ENCODE results near the gene ITGAL. TPM values are rescaled to one million over a fixed set of nuclear protein-coding genes. Genes with fewer than 3 reads are reported as not detected.
A peak's percentile ranks its signal among the peaks of the same experiment; 100 is the strongest.

Gene ITGAL
- total RNA-seq, 1 donor from 2014 or later: 0.04 TPM

DNA sequence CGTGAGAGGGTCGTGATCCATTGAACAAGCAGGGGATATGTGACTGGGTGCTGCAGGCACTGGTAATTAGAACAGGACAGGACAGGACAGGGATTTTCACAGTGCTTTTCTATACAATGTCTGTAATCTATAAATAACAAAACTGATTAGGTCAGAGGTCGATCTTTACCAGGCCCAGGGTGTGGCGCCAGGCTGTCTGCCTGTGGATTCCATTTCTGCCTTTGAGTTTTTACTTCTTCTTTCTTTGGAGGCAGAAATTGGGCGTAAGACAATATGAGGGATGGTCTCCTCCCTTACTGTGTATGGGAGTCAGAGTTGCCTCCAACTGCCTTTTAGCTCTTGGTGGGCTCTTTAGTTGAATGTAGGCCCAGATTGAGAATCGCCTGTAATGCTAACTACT, 87.1 kb downstream of the ITGAL start:
- Histone ChIP-seq H3K4me3 (ENCODE audit: low read depth, low read length) (no peak overlapping the region), H3K36me3 (ENCODE audit: control insufficient read depth, insufficient read depth, low read length) (peaks cover 1% of the 10 kb centered on the region), H3K27me3 (ENCODE audit: control insufficient read depth, insufficient read depth, low read length) (no peaks in the 10 kb centered on the region)
- DNase-seq (ENCODE audit: low read depth): no peak
- TF ChIP-seq, protein P1, sequence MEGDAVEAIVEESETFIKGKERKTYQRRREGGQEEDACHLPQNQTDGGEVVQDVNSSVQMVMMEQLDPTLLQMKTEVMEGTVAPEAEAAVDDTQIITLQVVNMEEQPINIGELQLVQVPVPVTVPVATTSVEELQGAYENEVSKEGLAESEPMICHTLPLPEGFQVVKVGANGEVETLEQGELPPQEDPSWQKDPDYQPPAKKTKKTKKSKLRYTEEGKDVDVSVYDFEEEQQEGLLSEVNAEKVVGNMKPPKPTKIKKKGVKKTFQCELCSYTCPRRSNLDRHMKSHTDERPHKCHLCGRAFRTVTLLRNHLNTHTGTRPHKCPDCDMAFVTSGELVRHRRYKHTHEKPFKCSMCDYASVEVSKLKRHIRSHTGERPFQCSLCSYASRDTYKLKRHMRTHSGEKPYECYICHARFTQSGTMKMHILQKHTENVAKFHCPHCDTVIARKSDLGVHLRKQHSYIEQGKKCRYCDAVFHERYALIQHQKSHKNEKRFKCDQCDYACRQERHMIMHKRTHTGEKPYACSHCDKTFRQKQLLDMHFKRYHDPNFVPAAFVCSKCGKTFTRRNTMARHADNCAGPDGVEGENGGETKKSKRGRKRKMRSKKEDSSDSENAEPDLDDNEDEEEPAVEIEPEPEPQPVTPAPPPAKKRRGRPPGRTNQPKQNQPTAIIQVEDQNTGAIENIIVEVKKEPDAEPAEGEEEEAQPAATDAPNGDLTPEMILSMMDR (IDR thresholded peaks at IDR 0.05; ENCODE audit: insufficient read depth, low read length, poor library complexity, severe bottlenecking): no peak

DNA sequence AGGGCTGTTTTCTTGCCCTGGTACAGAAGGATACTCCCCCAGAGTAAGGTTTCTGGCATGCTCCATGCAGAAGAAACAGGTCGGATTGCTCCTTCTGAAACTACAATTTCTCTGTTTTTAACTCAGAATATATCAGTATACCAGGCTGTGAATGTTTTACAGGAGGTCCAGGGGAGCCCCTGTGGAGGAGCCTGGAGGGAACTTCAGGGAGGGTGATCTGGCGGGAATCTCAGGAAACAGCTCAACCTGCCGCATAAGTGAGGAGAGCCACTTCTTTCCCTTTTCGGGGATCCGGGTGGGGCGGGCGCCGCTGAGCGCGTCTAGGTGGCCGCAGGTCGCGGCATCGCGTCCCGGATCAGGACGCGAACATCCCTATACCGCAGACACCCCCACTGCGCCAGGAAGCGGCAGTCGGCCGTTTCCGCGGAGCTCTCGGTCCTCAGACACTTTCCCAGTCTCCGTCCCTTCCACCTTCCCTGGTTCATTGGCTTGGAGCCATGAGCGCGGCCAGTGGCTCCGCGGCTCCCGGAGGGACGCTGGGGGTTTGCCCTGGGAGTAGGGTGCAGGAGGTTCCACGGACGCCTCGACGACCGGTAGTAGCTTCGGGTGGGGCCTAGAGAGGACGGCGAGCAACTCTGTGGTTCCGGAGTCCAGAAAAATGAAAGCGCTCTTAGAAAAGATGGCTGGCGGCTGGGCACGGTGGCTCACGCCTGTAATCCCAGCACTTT, 88.7 kb downstream of the ITGAL start:
- Histone ChIP-seq H3K27me3 (ENCODE audit: control insufficient read depth, insufficient read depth, low read length) (no peaks in the 10 kb centered on the region), H3K36me3 (ENCODE audit: control insufficient read depth, insufficient read depth, low read length) (no peaks in the 10 kb centered on the region), H3K4me3 (ENCODE audit: low read depth, low read length) (peak overlapping the region; percentile 28)
- DNase-seq (ENCODE audit: low read depth): no peak
- TF ChIP-seq, protein P1 (IDR thresholded peaks at IDR 0.05; ENCODE audit: insufficient read depth, low read length, poor library complexity, severe bottlenecking): no peak

DNA sequence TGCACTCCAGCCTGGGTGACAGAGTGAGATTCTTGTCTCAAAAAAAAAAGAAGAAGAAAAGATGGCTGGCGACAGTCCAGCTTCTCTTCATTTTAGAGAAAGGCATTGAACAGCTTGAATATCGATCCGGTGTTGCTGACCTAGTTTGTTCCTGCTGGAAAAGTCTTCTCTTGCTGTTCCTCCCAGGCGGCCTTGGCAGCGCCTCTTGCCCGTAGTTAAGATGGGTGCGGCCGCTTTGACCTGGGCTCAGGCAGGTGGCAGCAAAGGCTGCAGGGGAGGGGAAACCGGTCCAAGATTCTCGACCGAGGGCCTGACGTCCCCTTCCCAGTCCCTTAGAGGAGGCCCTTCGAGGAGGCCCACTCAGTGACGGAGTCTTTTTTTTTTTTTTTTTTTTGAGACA, 89.5 kb downstream of the ITGAL start:
- DNase-seq (ENCODE audit: low read depth): no peak
- Histone ChIP-seq H3K36me3 (ENCODE audit: control insufficient read depth, insufficient read depth, low read length) (no peaks in the 10 kb centered on the region), H3K4me3 (ENCODE audit: low read depth, low read length) (no peak overlapping the region), H3K27me3 (ENCODE audit: control insufficient read depth, insufficient read depth, low read length) (no peaks in the 10 kb centered on the region)
- TF ChIP-seq, protein P1 (IDR thresholded peaks at IDR 0.05; ENCODE audit: insufficient read depth, low read length, poor library complexity, severe bottlenecking): no peak

DNA sequence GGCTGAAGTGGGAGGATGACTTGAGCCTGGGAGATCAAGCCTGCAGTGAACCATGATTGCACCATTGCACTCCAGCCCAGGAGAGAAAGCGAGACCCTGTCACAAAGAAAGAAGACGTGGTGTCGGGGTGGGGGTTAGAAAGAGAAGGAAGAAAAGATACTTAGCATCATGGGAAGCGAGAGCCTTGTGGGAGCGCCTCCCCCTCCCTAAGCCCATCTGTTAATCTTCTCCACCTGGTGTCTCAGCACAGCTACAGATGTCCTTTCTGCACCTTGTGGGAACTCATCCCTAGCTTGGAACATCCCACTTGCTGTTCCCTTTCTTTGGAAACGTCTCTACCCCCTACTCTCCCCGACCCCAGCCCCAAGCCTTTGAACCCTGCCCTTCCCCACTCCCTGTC, 93.0 kb downstream of the ITGAL start:
- Histone ChIP-seq H3K4me3 (ENCODE audit: low read depth, low read length) (no peak overlapping the region), H3K36me3 (ENCODE audit: control insufficient read depth, insufficient read depth, low read length) (no peaks in the 10 kb centered on the region), H3K27me3 (ENCODE audit: control insufficient read depth, insufficient read depth, low read length) (no peaks in the 10 kb centered on the region)
- TF ChIP-seq, protein P1 (IDR thresholded peaks at IDR 0.05; ENCODE audit: insufficient read depth, low read length, poor library complexity, severe bottlenecking): no peak
- DNase-seq (ENCODE audit: low read depth): no peak

DNA sequence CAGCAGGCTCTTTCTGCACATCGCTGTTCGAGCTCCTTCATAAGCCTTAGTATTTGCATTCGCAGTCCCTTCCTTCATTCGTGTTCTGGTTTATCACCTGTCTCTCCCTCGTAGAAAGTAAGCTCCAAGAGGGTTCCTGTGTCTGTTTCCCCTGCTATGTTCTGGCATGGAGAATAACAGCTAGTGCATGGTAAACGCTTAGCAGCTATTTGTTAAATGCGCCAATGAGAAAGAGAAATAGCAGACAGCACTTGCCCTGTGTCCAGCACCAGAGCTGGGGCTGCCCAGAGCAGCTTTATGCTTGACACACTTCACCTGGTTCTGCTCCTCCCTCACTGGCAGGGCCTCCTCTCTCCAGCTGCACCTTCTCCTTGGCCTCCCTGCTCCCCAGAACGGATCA, 93.4 kb downstream of the ITGAL start:
- no peaks in the 10 kb centered on the region for H3K27me3 ChIP-seq (ENCODE audit: control insufficient read depth, insufficient read depth, low read length)
- TF ChIP-seq, protein P1 (IDR thresholded peaks at IDR 0.05; ENCODE audit: insufficient read depth, low read length, poor library complexity, severe bottlenecking): no peak
- H3K36me3 ChIP-seq (ENCODE audit: control insufficient read depth, insufficient read depth, low read length): no peaks in the 10 kb centered on the region
- no peak for DNase-seq (ENCODE audit: low read depth)
- no peak overlapping the region for H3K4me3 ChIP-seq (ENCODE audit: low read depth, low read length)

DNA sequence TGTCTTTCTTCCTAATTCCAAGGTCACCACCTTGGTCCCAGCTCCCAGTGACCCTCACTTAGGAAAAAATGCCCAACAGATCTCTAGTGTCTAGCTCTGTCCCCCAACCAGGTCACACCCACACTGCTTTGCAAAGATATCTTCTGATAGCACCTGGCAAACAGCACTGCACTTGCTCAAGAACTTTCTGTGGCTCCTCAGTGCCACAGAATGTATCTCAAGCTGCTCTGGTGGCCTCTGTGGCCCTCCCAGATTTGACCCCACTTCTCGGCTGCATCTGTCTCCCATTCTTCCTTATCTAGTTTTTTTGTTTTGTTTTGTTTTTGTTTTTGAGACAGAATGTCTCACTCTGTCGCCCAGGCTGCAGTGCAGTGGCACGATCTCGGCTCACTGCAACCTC, 94.0 kb downstream of the ITGAL start:
- no peak overlapping the region for H3K4me3 ChIP-seq (ENCODE audit: low read depth, low read length)
- no peaks in the 10 kb centered on the region for H3K27me3 ChIP-seq (ENCODE audit: control insufficient read depth, insufficient read depth, low read length)
- DNase-seq (ENCODE audit: low read depth): no peak
- no peaks in the 10 kb centered on the region for H3K36me3 ChIP-seq (ENCODE audit: control insufficient read depth, insufficient read depth, low read length)
- TF ChIP-seq, protein P1 (IDR thresholded peaks at IDR 0.05; ENCODE audit: insufficient read depth, low read length, poor library complexity, severe bottlenecking): no peak

Measured in kidney epithelial cell (primary cell).